ENCODE measurements around the gene GAS7.

GAS7 gene

DNA sequence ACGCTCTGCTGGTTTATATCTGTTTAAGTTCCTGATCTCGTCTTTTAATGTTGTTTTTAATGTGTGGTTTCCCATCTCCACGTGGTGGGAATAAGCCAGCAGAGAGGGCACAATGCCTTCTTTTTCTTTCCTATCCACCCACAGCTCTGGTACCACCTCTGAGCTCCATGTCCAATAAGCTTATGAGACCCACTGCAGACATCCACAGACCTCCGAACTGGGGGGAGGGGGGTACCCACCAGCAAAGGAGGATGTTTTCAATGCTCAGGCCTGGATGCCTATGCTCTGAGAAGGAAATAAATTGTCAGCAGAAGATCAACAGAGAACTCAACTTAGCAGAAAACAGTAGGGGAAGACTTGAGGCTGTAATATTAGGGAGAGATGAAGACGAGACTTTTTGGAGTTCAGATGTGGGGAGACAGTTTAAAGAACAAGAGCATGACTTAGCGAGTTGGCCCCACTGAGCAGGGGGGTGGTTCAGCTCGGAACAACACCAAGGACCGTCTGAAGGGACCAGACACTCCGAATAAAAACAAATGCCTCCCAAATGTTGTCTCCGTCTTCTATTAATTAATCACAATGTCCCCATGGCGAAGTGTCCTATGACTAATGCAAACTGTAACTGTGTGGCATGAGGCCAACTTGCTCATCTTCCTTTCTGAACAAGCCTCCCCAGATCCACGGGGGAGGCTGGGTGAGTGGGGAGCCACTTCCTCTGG is 62.7 kb downstream of the GAS7 start:
- DNase-seq (ENCODE audit: low read depth), result peak; percentile 55

DNA sequence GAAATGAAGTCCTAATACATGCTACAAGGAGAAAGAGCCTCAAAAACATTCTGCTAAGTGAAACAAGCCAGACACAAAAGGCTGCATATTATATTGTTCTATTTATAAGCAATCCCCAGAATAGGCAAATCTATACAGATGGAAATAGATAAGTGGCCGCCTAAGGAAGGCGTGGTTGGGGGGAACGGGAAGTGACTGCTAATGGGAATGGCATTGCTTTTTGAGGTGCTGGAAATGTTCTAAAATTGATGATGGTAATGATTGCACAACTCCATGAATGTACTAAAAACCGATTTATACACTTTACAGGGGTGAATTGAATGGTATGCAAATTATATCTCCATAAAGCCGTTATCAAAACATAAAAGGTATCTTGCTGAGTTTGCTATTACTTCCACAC is 67.7 kb downstream of the GAS7 start:
- DNase-seq (ENCODE audit: low read depth), result no peak

DNA sequence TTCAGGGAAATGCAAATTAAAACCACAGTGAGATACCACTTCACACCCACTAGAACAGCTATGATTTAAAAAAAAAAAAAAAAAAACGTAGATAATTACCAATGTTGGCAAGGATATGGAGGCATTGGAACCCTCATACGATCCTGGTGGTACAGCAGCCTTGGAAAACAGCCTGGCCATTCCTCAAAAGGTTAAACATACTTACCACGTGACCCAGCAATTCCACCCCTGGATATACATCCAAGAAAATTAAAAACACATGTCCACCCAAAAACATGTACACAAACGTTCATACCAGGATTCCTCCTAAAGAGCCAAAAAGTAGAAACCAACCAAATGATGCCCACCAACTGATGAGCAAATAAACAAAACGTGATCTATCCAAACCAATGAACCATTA is 68.1 kb downstream of the GAS7 start:
- no peak for DNase-seq (ENCODE audit: low read depth)

DNA sequence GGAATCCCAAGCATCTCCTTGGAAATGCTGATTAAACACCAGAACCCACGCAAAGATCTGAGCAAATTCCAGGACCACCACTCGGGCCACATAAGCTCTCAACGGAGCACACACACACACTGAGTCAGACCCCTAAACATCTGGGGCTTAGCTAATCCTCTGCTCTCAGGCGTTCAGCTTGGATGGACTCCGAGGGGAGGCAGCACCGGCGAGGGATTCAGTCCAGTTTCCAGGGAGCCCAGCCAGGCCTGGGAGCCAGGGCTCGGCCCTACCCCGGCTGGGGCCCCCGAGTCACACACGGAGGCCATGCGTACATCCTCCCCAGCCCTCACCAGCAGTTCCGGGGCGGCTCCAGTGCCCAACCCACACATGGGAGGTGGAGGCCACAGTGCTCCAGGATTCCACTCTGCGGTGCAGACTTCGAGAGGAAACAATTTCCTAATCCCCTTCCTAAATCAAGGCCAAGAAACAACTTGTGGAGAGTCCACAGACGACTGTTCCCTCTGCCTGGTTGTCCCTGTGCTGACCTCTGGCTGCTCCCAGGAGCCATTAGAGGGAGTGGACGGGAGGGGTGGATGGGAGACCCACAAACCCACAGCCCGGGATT is 70.5 kb downstream of the GAS7 start:
- peak; percentile 65 for DNase-seq (ENCODE audit: low read depth)

DNA sequence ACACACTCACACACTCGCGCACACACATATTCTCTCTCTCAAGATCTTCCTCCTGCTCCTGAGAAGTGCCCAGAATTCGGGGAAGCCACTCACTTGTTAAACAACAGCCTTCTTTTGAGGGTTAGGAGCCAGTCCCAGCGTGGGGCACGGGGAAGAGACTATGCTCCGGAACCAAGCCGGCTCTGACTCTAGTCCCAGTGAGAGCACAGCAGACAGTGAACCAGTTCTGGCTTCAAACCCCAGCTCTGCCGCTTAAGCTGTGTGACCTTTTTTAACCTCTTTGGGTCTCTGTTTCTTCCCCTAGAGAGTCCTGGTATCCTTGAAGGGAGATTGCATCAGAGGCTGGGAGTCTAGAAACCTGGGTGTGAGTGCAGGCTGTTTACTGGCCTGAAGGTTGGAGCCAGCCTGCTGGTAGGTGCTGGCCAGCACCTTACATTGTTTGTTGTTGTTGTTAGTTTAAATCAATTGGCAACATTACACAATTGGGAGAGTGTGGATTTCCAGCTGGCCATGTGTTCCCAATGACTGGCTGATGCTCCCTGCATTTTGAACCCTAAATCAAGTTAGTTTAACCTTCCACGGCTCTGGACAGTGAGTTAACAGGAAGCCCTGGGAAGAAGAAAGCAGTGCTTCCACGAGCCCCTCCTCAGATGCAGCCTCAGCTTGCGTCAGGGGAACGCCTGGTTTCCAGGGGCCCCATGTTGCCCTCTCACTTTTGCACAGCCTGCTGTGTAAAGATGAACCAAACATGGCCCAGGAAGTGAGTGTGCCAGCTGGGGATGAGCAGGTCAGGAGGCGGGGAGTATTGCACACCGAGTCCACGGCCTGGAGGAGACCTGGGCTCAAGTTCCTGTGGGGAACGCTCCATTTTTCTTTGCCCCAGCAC is 71.5 kb downstream of the GAS7 start:
- DNase-seq (ENCODE audit: low read depth), result peak; percentile 41

DNA sequence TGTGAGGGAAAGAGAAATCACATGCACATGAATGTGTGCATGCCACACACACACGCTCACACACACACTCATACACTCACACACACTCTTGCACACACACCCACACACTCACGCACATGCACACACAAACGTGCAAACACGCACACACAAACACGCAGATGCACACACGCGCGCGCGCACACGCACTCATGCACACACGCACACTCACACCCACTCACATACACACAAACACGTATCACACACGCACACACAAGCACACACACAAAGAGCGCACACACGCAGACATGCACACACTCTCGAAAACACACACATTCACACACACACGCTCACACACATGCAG is 72.2 kb downstream of the GAS7 start:
- no peak for DNase-seq (ENCODE audit: low read depth)

DNA sequence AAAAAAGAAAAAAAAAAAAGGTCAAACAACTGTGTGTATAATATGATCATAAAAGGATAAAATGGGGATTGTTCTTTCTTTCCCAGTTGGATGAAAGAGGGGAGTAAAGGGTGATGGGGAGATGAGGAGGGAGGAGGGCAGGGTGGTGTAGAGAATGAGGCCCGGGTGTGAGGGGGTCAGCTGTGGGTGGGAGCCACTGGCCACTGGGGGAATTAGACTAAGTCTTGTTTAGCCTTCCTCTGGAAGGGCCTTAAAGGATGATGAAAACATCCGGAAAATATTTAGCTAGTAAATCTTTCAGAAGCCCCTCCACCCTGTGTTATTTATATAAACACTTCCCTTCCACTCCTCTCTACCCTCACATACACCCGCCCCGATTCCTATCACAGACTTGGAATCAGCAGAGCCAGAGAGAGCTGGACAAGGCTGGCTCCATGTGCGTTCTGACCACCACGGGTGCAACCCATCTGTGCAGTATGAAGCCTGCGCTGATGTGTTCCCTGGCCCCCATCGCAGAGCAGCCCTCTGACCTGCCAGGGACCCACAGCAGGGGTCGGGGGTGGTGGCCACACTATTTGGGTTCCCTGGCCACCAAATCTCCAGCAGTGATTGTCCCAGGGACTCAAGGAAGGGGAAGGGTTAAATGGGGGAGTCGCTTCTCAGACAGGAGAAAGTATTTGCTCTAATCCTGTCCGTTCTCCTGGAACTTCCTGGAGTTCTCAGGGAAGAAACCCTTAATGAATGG is 72.7 kb downstream of the GAS7 start:
- DNase-seq (ENCODE audit: low read depth), result no peak

DNA sequence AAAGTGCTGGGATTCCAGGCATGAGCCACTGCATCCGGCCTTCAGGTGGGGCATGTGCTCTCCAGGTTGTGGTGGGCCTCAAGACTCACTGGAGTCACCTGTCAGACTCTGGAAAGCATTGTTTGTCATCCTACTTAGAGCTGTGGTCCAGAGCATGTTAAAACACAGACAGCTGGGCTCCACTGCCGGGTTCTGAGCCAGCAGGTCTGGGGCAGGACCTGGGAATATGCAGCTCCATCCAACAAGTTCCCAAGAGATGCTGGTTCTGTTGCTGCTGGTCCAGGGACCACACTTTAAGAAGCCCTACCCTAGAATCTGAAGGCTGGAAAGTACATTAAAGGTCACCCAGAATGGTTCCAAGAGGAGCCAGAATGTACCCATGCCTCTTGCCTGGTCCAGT is 75.3 kb downstream of the GAS7 start:
- DNase-seq (ENCODE audit: low read depth), result no peak

DNA sequence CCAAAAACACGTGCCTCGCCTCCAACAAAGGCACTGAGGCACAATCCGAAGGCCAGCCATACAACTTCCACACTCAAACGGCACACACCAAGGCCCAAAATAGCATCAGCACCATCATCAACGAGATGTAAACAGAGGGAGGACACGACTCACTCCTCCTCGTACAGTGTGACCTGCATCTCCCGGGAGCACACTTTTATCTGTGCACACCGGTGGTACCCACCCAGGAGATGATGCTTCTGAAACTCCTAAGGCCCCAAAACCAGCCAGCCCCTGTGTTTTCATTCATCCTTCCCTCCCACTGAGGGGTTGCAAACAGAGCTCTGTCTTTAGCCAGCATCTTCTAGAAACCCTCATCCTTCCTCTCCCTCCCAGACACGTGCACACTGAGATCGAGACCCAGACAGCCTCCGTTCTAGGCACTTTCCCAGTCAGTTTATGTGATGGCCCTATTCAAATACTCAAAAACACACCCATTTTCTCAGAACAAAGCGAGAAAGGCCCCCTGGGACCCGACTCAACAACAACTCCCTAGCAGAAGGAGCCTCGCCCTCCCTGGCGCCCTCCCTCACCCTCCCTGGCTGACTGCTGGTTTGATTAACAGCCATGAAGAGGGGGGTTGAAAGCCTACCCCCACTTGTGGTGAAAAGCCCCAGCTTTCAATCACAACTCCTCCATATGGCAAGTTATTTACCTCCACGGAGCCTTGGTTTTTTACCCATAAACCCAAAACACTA is 76.3 kb downstream of the GAS7 start:
- no peak for DNase-seq (ENCODE audit: low read depth)

DNA sequence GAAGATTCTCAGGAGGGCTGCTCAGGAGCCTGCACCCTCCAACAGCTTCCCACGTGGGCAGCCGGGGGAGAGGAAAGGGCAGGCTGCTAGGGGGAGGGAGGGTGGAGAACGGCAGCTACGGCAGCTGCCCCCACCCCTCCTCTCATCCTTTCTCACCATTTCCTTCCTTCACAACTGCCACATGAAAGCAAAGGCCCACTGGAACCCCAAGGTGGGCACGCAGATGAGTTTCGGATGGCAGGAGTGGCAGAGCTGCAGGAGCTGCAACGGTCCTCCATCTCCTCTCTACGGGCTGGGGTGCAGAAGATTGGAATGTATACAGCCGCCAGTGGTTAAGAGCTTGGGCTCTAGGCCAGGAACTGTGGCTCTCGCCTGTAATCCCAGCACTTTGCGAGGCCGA is 77.7 kb downstream of the GAS7 start:
- DNase-seq (ENCODE audit: low read depth), result no peak

DNA sequence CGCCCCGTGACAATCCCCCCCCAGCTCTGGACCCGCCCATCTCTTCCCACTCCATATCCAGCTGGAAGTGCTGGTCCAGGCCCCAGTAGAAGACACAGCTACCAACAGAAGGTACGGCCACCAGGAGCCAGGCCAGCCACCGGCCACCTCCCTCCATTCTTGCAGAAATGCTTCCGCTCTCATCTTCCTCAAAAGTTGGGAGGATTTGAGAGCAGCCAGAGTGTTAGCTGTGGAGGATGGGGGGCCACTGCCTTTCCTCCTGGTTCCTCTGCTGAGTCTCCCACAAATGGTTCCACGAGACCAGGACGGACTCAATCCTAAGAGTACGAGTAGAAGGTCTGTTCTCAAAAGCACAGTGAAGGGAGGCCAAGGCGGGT is 78.3 kb downstream of the GAS7 start:
- DNase-seq (ENCODE audit: low read depth), result no peak

DNA sequence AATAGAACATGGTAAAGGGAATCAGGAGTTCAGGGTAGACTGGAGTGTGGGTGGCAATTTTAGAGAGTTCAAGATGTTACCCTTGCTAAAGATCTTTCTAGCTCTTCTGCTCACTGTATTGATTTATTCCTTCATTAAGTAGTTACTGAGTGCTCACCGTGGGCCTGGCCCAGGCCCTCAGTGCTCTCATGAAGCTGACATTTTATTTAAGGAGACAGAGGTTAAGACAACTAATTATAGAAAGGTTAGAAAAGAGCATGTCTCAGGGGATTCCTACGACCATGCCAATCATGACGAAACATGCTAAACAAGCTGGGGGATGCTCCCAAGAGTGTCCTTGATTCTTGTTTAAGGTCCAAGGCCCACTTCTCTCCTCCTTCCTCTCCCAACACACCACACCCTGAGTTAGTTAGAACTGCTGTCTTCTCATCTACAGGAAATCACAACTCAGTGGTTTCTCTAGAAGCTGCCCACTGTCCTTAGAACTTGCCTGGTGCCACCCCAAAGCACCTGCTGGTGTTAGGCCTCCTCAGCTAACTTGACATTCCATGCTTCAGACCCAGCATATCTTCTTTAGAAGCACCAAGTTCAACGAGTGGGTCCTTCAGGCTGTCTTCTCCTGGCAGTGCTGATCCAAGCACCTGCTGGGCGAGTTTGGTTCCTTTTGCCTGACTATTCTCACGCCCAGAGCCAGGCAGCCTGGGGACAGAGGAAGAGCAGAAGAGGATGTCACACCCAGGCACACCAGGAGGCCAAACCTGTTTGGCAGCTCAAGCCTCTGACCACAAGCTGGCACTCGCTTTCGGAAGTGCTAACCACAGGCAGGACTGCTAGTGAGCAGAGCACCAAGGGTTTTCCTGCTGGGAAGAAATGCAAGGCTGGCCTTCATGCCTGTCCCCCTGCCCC is 79.0 kb downstream of the GAS7 start:
- no peak for DNase-seq (ENCODE audit: low read depth)

DNA sequence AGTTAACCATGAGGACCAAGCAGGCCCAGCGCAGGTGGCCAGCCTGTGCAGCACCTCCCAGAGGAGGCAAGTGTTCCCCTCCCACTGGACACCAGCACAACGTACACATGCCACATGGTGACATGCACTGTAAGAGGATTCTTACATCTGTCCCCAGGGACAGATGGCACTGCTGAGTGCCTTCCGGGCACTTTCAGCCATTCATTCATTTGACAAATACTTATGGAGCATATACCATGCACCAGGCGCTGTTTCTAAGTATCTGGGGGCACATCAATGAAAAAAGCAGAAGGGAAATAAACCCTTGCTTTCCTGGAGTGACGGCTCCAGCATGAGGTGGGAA is 79.6 kb downstream of the GAS7 start:
- DNase-seq (ENCODE audit: low read depth), result no peak

DNA sequence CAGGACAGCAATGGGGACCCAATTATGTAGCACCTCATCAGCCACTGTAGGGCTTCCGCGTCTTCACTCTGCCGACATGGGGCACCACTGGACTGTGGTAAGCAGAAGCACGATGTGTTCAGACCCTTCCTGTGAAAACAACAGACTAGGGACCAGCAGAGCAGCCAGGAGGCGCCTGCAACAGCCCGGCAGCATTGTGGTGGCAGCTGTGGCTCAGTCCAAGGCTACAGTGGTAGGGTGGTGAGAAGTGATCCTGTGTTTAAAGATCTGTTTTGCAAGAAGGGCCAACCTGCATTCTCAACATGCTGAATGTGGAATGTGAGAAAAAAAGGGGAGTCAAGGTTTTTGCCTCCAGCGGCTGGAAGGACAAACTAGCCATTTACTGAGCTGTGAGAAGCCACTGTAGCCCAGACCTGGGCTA is 80.8 kb downstream of the GAS7 start:
- DNase-seq (ENCODE audit: low read depth), result no peak

DNA sequence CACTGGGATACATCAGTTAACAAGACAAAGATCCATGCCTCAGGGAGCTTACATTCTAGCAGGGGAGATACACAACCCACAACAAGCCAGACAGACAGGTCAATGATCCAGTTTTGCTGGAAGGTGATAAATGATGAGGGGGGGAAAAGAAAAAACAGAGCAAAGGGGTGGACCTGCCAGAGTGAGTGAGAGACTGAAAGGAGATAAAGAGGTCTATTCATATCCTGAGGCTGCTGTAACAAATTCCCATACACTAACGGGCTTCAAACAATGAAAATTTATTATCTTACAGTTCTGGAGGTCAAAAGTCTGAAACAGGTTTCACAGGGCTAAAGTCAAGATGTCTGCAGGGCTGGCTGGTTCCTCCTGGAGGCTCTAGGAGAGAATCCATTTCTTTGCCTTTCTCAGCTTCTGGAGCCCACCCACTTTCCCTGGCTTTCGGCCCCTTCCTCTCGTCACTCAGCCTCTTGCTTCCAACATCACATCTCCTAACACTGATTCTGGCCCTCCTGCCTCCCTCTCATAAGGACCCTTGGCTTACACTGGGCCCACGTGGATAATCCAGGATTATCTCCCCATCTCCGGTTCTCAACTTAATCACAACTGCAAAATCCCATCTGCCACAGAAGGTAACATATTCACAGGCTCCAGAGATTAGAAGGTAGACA is 81.5 kb downstream of the GAS7 start:
- no peak for DNase-seq (ENCODE audit: low read depth)

DNA sequence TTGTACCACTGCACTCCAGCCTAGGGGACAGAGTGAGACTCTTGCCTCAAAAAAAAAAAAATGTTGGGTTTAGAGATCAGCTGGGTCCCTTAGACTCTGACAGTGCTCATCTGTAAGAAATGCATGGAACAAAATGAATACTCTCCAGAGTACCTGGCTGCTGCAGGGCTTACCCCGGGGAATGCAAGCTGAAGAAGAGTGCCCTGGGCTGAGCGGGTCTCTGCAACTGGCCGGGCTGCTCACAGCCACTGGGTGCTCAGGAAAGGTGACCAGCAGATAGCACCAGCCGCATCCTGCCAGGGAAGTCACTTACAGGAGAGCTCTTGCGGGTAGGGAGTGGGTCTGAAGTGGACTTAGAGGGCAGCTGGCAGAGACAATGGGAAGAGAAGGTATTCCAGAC is 82.1 kb downstream of the GAS7 start:
- no peak for DNase-seq (ENCODE audit: low read depth)

DNA sequence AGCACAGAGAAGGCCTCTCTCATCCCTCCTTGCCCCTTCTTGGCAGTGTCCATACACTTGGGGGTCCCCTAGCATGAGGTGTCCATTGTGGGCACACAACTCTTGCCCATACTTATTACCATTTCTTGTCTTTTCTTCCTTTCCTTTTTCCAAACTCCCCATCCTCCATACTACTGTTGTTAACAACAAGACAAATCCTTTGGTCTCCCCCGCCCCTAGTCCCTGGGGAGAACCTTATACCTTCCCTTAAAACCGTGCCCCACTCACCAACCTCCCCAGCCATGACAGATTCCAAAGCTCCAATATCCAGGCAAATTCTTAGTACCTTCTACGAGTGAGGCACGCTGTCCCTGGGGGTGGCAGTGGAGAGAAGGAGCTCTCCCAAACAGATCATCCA is 82.9 kb downstream of the GAS7 start:
- no peak for DNase-seq (ENCODE audit: low read depth)

DNA sequence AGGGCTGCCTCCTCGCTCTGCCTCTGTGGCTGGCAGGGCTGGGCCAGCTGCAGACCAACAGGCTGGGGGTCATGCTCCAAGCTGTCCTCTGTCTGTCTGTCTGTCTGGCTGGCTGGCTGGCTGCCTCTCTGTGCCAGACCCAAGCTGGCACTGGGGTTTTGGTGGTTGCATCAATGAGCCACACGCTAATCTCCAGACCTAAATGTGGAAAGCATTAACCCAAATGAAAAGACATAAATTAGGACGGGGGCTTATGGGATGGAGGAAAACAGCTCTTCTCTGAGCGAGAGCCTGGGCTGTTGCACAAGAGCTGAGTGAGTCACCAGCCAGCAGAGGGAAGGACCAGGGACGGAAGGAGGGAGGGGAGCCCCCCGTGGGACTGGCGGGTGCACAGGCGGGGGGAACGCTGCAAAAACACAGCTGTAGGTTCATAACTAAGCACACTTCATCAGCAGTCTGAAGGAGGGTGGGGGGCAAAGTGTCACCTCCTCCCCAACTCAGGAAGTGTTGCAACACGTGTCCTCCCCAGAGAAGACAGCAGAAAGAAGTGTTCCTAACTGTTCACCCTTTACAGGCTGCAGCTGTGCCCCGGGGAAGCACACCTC is 83.4 kb downstream of the GAS7 start:
- DNase-seq (ENCODE audit: low read depth), result peak; percentile 65

DNA sequence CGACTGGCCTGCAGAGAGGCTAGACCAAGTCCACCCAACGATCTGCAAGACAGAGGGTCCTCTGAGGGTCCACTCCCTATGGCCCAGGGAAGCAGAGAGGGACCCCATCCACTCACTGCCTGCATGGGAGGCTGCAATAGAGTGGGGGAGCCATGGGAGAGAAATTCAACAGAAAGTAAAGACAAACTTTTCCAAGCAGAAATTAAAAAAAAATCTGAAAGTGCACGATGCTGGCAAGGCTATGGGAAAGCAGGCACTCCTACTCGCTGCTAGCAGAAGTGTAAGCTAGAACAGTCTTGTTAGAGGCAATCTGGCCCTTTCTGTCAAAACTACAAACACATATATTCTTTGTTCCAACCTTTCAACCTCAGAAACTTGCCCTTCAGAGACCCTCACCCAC is 85.4 kb downstream of the GAS7 start:
- no peak for DNase-seq (ENCODE audit: low read depth)

DNA sequence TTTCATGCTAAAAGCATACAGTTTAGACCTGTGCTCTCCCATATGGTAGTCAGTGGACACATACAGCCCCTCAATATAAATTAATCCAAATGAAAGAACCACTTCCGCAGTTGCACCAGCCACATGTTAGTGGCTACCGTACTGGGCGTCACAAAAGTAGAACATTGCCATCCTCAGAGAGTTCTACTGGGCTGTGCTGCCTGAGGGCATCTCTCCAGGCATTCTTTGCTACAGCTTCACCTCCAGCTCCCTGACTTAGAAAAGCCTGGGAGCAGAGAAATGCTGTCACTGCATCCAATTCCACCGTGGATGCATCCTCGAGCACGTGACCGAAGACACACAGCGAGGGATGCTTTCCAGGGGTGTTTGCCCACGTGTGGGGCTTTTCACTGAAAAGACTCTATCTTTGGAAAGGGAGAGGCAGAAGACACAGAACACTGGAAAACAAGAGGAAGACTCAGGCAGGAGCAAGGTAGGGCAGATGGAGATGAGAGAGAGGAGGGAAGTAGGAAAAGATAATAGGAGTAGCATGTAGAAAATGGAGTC is 86.4 kb downstream of the GAS7 start:
- no peak for DNase-seq (ENCODE audit: low read depth)

Data from ELR (cell line).